ENCODE data around the gene FREM2.

Gene FREM2

GRCh38 chr13:38897521-38897920, 210.6 kb downstream of the FREM2 start:
- DNase-seq (ENCODE audit: low read depth) = no peak

DNA sequence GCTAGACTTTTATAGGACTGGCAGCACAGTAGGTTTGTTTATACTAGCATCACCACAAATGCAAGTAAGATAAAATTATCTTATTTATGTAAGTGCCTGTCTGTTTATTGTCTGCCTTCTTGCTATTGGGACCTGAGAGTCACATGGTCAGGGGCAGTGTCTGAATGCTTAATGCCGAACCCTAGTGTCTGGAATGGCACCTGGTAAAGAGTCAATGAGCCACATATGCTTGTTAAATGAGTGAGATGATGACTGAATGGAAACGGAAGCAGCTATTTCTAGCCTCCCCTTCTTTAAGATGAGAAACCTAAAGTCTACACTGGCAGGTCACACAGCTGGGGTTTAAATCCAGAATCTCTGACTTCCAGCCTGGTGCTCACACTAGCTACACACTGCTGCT, 211.6 kb downstream of the FREM2 start:
- no peak for DNase-seq (ENCODE audit: low read depth)

DNA sequence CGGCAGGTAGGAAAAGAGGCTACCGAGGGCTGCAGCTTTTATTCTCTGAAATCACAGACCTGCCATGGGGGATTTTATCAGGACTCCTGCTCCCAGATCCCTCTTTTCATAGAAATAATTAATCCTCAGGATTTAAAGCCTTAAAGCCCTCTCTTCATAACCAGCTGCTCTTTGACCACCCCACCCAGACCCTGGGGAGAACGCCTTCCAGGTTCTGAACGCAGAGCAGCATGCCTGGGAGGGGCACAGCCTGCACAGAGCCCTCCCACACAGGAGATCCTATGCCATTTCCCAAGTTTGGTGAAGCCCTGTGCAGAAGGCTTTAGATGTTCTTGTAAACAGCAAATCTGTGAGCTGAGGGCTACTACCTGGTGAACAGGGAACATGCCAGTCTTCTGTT, 212.7 kb downstream of the FREM2 start:
- DNase-seq (ENCODE audit: low read depth) = no peak

GRCh38 chr13:38900188-38900587, 213.3 kb downstream of the FREM2 start:
- DNase-seq (ENCODE audit: low read depth) = no peak

DNA sequence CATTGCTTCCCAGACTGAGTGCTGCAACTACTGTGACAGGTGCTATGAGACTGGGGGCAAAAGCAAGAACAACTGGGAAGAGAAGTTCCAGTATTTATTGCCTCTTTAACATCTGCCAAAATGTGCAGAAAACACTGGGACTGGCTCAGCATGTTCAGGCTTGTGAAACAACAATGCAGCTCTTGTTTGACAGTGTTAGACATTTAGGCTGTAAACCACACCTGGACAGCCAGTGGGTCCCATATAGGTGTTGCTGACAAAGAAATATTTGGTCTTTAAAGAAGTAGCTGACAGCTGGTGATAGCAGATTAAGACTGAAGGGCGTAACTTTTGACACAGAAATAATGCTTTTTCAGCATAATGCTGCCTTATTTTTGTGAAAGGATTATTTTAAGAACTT, 215.7 kb downstream of the FREM2 start:
- no peak for DNase-seq (ENCODE audit: low read depth)

DNA sequence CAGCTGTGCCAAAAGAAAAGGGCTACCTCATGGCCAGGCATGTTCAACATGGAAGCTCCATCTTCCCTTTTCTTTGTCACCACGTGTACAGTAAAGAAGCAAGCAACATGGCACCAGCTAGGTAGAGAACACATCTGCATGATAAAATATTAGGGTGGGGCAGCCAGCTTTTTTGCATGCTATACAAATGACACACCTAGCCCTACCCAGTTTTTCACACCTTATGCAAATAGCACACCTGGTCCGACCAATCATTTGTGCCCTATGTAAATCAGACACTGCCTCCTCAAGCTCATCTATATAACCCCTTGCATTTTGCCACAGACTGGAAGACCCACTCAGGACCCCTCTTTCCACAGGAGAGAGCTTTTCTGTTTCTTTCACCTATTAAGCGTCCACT, 218.2 kb downstream of the FREM2 start:
- DNase-seq (ENCODE audit: low read depth) = no peak

DNA sequence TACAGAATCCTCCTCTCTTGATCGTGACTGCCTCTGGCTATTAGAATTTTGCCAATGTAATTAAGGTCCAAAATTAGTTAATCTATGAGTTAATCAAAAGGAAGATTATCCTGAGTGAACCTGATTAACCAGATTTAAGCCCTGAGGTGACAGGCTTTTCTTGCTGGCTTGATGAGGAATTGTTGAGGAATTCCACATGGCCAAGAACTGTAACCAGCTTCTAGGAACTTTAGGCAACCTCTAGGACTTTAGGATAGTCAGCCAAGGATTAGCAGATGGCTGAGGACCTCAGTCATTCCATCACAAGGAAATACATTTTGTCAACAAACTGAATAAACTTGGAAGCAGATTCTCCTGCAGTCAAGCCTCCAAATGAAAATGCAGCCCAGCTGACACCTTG, 219.0 kb downstream of the FREM2 start:
- no peak for DNase-seq (ENCODE audit: low read depth)

DNA sequence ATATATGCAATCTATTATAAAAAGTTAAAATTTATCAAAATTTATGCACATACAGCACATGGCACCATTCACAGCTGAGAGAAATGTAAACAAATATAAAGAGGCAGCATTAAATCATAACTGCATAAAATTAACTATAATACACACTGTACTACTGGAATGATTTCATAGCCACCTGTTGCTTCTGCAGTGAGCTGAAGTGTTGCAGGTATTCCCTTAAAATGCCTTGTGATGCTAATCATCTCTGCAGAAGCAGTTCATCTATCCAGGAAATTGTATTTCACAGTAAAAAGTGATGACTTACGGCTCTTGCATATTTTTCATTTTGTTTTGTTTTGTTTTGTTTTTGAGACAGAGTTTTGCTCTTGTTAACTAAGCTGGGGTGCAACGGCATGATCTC, 221.7 kb downstream of the FREM2 start:
- no peak for DNase-seq (ENCODE audit: low read depth)

DNA sequence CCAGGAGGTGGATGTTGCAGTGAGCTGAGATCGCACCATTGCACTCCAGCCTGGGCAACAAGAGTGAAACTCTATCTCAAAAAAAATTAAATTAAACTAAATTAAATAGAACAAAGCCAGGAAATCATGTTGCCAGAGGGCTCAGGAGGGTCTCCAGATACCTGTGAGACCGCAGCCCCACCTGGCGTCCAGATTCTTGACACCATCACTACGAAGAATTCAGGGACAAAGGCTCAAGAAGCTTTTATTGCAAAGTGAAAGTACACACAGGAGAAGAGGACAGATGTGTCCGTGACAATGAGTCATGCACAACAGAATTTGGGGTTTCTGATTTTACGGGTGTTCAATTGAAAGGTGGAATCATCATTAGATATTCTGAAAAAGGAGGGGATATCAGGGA, 227.2 kb downstream of the FREM2 start:
- DNase-seq (ENCODE audit: low read depth) = no peak

DNA sequence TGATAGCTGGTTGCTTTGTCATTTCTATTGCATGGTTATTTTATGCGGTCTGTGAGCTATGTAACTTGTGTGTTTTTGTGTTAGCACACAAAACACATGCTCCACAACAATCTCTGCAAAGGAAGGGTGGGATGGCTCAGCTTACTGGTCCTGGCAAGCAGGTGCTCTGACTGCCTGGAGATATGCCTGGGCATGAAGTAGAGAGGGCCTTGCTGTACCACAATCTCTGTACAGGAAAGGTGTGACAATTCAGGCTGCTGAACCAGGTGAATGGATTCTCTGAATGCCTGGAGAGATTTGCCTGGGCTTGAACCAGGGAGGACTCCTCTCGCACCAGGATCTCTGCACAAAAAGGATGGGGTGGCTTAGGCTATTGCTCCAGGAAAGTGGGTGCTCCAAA, 234.2 kb downstream of the FREM2 start:
- DNase-seq (ENCODE audit: low read depth) = no peak

DNA sequence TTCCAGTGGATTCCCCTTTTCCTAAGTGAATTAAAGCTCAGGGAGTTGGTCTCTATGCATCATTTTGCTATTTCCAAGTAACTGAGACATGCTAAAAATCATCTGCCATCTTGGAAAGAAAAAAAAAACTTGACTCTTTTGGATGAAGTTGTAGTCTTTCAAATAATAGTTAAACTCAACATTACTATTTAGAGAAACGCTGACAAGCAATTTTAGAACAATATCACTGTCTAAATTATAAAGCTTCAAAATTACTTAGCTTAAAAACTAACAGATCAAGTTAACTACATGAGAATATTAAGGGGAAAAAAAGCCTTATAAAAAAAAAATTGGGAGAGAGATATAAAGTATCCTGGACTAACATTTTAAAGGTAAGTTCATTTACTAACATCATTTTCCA, 235.3 kb downstream of the FREM2 start:
- DNase-seq (ENCODE audit: low read depth) = no peak

- DNase-seq (ENCODE audit: low read depth) = no peak
These were observed 246.9 kb downstream of the FREM2 start for GRCh38 chr13:38933786-38934185.

Measured in non-pigmented ciliary epithelial cell (primary cell).